Measurements from ENCODE around the gene CMSS1. TPM values are rescaled to one million over a fixed set of nuclear protein-coding genes. Genes with fewer than 3 reads are reported as not detected.
A peak's percentile ranks its signal among the peaks of the same experiment; 100 is the strongest.

The CMSS1 gene
- total RNA-seq, 4 donors from 2014 or later: 9.2 to 18.5 (median 12.9) TPM

- no peak for DNase-seq
- no peak for TF ChIP-seq CTCF (IDR thresholded peaks at IDR 0.05)
- no peak for TF ChIP-seq POLR2A (IDR thresholded peaks at IDR 0.05)
- Histone ChIP-seq H3K36me3 (no peaks in the 10 kb centered on the region), H3K27ac (peak overlapping the region in 2 of 4 donors; percentile 14 to 33), H3K9me3 (no peaks in the 10 kb centered on the region), H3K4me3 (no peak overlapping the region), H3K27me3 (no peaks in the 10 kb centered on the region), H3K4me1 (peaks cover 0 to 49% (median 27%) of the 10 kb centered on the region in 3 donors)
- intact Hi-C loops (cut with DNase I): no loop called here
Measured at GRCh38 chr3:100106531-100107141, 289.0 kb downstream of the CMSS1 start.

GRCh38 chr3:100107221-100107814, 289.7 kb downstream of the CMSS1 start:
- H3K27ac ChIP-seq: peak overlapping the region in 3 of 4 donors; percentile 11 to 33 (median 14)
- TF ChIP-seq CTCF (IDR thresholded peaks at IDR 0.05) (no peak), POLR2A (IDR thresholded peaks at IDR 0.05) (no peak)
- intact Hi-C loops (cut with DNase I): no loop called here
- no peaks in the 10 kb centered on the region for H3K36me3 ChIP-seq
- no peak for DNase-seq
- peaks cover 0 to 49% (median 27%) of the 10 kb centered on the region in 3 donors for H3K4me1 ChIP-seq
- H3K9me3 ChIP-seq: no peaks in the 10 kb centered on the region
- WGBS, 2 donors: 14 to 35% methylated on average over 4 of the region's 4 CpGs
- H3K27me3 ChIP-seq: no peaks in the 10 kb centered on the region
- no peak overlapping the region for H3K4me3 ChIP-seq

GRCh38 chr3:100108464-100109079, 290.9 kb downstream of the CMSS1 start:
- TF ChIP-seq POLR2A (IDR thresholded peaks at IDR 0.05): no peak
- no peak for TF ChIP-seq CTCF (IDR thresholded peaks at IDR 0.05)
- intact Hi-C loops (cut with DNase I): no loop called here
- peak overlapping the region in 1 of 4 donors; percentile 10 for H3K27ac ChIP-seq
- 86% methylated on average over 7 of the region's 7 CpGs for WGBS, 2 donors
- H3K27me3 ChIP-seq: no peaks in the 10 kb centered on the region
- peaks cover 0 to 49% (median 27%) of the 10 kb centered on the region in 3 donors for H3K4me1 ChIP-seq
- H3K9me3 ChIP-seq: no peaks in the 10 kb centered on the region
- DNase-seq: no peak
- no peaks in the 10 kb centered on the region for H3K36me3 ChIP-seq
- no peak overlapping the region for H3K4me3 ChIP-seq

- Histone ChIP-seq H3K4me1 (peaks cover 0 to 42% (median 26%) of the 10 kb centered on the region in 3 donors), H3K27ac (no peak overlapping the region), H3K27me3 (no peaks in the 10 kb centered on the region), H3K9me3 (no peaks in the 10 kb centered on the region), H3K36me3 (no peaks in the 10 kb centered on the region), H3K4me3 (no peak overlapping the region)
- 64 to 72% methylated on average over 1 of the region's 1 CpG for WGBS, 2 donors
- intact Hi-C loops (cut with DNase I): no loop called here
- no peak for DNase-seq
- no peak for TF ChIP-seq POLR2A (IDR thresholded peaks at IDR 0.05)
- TF ChIP-seq CTCF (IDR thresholded peaks at IDR 0.05): no peak
Measured at GRCh38 chr3:100110162-100110561, 292.5 kb downstream of the CMSS1 start.

- H3K4me1 ChIP-seq: peaks cover 0 to 27% (median 10%) of the 10 kb centered on the region in 3 donors
- 80 to 87% methylated on average over 1 of the region's 1 CpG for WGBS, 2 donors
- H3K36me3 ChIP-seq: no peaks in the 10 kb centered on the region
- no peak for DNase-seq
- TF ChIP-seq CTCF (IDR thresholded peaks at IDR 0.05) (no peak), POLR2A (IDR thresholded peaks at IDR 0.05) (no peak)
- intact Hi-C loops (cut with DNase I): no loop called here
- no peak overlapping the region for H3K27ac ChIP-seq
- H3K27me3 ChIP-seq: no peaks in the 10 kb centered on the region
- no peaks in the 10 kb centered on the region for H3K9me3 ChIP-seq
- no peak overlapping the region for H3K4me3 ChIP-seq
Measured at GRCh38 chr3:100111728-100112127, 294.1 kb downstream of the CMSS1 start.
